GM19351 (cell line): Measurements from ENCODE around the gene KIF2C.
"Not testable (repeated sequence)": the region's sequence is repeated elsewhere in the genome, so short reads cannot be mapped to it uniquely, and the experiment has no call there.

ENCODE experiments used
- ATAC-seq: cut with Tn5 transposase; IDR thresholded peaks from one replicate; pipeline ENCODE4 v1.9.1; 2021; ENCODE audit warnings: mild to moderate bottlenecking, moderate library complexity; ENCODE audit not compliant: unreplicated experiment

Gene KIF2C

GRCh38 chr1:44810101-44810761, 70.6 kb downstream of the KIF2C start:
- no peak for ATAC-seq

- not testable (repeated sequence) for ATAC-seq
These were observed 71.1 kb downstream of the KIF2C start for GRCh38 chr1:44810762-44811105.

GRCh38 chr1:44811234-44811633, 71.6 kb downstream of the KIF2C start:
- no peak for ATAC-seq

GRCh38 chr1:44812822-44813543, 73.3 kb downstream of the KIF2C start:
- ATAC-seq = no peak

GRCh38 chr1:44815926-44816325, 76.3 kb downstream of the KIF2C start:
- not testable (repeated sequence) for ATAC-seq

- no peak for ATAC-seq
These were observed 77.7 kb downstream of the KIF2C start for GRCh38 chr1:44817307-44817706.
